DND-41 (cell line): ENCODE data around the gene CFAP47.

Experiments used
- CTCF ChIP-seq: IDR thresholded peaks from 2 replicates; pipeline ENCODE4 v1.5.1; 2012; ENCODE audit warnings: borderline replicate concordance, low read length, moderate library complexity, mild to moderate bottlenecking; ENCODE audit not compliant: poor library complexity, severe bottlenecking; ENCODE audit errors: extremely low read depth
- EZH2 ChIP-seq: IDR thresholded peaks from 3 replicates; pipeline ENCODE4 v1.6.1; 2012; ENCODE audit warnings: borderline replicate concordance, low read depth, mild to moderate bottlenecking, moderate library complexity, low read length, inconsistent platforms; ENCODE audit not compliant: severe bottlenecking

GRCh38 chrX:36364262-36364661, 444.7 kb downstream of the CFAP47 start:
- TF ChIP-seq CTCF (no peak), EZH2 (no peak)
